ENCODE results near the gene PPIG.
"Not testable (repeated sequence)": the region's sequence is repeated elsewhere in the genome, so short reads cannot be mapped to it uniquely, and the experiment has no call there.

PPIG gene

DNA sequence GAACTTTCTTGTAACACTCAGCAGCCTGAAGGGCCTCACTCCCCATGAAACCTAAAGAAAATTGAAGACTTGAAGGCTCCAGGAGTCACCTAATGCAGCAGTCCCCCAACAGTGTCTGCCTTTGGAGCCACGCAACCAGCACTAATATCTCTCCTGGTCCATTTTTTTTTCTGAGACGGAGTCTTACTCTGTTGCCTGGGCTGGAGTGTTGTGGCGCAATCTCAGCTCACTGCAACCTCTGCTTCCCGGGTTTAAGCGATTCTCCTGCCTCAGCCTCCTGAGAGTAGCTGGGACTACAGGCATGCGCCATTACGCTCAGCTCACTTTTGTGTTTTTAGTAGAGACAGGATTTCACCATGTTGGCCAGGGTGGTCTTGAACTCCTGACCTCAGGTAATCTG lies 12.4 kb downstream of the PPIG start:
- not testable (repeated sequence) for DNase-seq

- DNase-seq, result no peak
Observed at GRCh38 chr2:169598982-169599381, 14.8 kb downstream of the PPIG start.

GRCh38 chr2:169599568-169599967 lies 15.4 kb downstream of the PPIG start:
- DNase-seq, result no peak

DNA sequence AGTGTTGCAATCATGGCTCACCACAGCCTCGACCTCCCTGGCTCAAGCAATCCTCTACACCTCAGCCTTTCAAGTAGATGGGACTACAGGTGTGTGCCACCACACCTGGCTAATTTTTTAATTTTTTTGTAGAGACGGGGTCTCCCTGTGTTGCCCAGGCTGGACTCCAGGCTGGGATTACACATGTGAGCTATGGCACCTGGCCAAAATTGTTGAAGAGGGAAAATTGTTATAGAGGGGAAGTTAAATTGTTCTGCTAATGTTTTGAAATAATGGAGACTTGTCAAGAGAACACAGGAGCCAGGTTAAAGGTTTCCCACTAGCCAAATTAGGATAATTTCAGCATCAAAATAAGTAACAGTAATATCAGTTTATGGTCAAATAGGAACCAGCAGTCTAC lies 25.1 kb downstream of the PPIG start:
- no peak for DNase-seq

- DNase-seq, result no peak
Observed at GRCh38 chr2:169613876-169614275, 29.7 kb downstream of the PPIG start.

GRCh38 chr2:169615982-169616381 lies 31.8 kb downstream of the PPIG start:
- DNase-seq, result not testable (repeated sequence)

DNA sequence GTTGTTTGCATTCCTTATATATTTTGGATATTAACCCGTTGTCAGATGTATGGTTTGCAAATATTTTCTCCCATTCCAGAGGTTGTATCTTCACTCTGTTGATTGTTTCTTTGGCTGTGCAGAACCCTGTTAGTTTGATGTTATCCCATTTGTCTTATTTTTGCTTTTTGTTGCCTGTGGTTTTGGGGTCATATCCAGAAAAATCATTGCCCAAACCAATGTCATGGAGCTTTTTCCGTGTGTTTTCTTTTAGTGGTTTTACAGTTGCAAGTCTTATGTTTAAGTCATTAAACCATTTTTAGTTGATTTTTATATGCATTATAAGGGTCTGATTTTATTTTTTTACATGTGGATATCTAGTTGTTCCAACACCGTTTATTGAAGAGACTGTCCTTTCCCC lies 35.8 kb downstream of the PPIG start:
- no peak for DNase-seq

- no peak for DNase-seq
Observed at GRCh38 chr2:169620509-169620908, 36.4 kb downstream of the PPIG start.

DNA sequence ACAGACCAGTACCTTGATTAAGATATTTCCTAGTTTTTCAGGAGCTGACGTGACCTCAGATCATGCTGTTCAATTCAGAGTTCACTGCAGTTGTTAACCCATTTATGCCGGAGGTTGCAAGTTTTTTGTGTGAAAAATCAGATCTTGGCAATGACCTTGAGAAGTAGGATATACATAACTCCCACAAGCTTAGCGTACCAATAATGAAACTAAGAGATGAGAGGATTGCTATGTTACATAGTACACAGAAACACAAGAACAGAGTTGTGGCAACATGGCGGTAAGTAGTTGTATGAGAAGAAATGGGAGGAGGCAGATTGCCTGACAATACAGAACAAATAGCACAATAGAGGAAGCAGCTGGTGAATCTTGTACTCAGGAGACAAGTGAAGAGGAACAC lies 39.1 kb downstream of the PPIG start:
- no peak for DNase-seq

DNA sequence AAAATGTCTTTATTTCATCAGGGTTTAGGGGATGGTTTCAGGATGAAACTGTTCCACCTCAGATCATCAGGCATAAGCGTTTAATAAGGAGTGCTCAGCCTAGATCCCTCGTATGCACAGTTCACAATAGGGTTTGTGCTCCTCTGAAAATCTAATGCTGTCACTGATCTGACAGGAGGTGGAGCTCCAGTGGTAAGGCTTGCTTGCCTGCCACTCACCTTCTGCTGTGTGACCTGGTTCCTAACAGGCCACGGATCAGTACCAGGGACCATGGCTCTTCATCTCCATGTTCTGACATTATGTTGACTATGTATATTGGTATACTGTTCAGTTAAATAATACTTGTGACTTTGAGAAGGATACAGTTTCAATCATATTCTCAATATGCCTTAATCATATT lies 41.6 kb downstream of the PPIG start:
- DNase-seq, result no peak

GRCh38 chr2:169636440-169637097 lies 52.4 kb downstream of the PPIG start:
- DNase-seq, result no peak

DNA sequence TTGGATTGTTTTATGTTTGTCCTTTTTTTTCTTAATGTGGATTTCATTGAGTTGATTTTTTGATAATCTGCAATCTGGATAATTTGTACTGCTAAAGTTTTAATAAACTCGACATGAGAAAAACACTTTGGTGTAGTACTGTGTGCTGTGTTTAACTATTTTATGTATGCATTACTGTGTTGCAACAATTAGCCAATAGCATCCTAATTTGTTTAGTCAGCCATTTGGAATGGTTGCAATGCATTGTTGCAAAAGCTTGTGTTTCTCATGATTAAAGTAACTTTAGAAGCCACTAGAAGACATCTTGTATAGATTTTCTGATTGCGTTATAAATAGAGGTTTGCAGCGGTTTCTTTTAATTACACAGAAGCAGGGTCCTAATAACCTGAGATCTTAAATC lies 53.5 kb downstream of the PPIG start:
- no peak for DNase-seq

- DNase-seq, result no peak
Observed at GRCh38 chr2:169640104-169640503, 56.0 kb downstream of the PPIG start.

- no peak for DNase-seq
Observed at GRCh38 chr2:169641464-169641863, 57.3 kb downstream of the PPIG start.

GRCh38 chr2:169644173-169644572 lies 60.0 kb downstream of the PPIG start:
- no peak for DNase-seq

DNA sequence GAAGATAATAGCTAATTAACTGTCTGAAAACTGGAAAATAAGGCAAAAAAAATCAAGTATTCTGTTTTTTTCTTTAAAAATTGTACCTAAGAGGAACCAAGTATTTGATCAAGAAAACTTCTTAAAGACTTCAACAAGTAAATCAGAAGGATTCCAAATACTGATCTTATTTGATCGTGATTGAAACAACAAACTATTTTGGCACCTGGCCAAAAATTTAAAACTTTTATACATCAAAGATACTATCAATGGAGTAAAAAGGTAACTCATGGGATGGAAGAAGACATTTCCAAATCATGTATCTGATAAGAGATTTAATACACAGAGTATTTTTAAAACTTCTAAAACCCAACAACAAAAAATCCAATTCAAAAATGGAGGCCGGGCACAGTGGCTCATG lies 63.3 kb downstream of the PPIG start:
- DNase-seq, result no peak

DNA sequence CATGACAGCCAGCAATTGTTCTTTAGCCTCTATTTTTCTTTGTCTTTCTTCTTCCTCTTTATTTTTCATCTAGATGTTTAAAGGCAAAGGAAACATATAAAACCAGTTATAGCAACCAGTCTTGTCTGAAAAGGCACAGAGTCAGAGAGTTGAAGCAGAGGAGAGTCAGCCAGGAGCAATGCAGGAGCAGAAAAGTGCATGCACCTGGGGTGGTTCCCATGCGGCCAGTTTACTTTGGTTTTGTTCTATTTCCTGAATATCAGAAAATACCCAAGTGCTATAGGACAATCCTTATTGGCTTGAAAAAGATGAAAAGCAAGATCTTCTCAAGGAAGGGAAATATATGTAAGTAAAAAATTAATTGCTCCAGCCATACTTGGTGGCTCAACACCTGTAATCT lies 65.1 kb downstream of the PPIG start:
- DNase-seq, result no peak

GRCh38 chr2:169653636-169654035 lies 69.5 kb downstream of the PPIG start:
- no peak for DNase-seq

- no peak for DNase-seq
Observed at GRCh38 chr2:169656164-169656563, 72.0 kb downstream of the PPIG start.

GRCh38 chr2:169658877-169659276 lies 74.7 kb downstream of the PPIG start:
- DNase-seq, result no peak

DNA sequence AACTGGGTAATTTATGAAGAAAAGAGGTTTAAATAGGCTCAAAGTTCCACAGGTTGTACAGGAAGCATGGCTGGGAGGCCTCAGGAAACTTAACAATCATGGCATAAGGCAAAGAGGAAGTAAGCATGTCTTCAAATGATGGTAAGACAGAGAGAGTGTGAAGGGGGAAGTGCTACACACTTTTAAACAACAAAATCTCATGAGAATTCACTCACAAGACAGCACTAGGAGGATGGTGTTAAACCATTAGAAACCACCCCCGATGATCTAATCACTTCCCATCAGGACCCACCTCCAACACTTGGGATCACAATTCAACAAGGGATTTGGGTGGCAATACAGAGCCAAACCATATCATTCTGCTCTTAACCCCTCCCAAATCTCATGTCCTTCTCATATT lies 75.2 kb downstream of the PPIG start:
- DNase-seq, result no peak

DNA sequence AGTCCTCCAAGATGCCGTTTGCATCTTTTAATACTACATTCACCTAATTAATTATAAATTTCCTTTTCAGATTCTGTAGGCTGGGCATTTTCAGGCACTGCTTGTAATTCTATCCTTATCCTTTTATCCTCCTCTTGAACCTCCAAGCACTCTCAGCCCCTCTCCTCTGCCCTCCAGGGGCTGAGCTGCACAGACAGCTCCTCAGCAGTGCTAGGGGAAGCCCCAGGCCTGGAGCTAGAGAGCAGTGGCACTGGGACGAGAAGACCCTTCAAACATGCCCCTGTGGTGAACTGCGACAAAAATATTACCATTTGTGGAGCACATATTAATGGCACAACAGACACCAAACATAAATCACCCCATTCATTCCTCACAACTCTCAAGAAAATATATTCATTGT lies 77.1 kb downstream of the PPIG start:
- DNase-seq, result no peak

DNA sequence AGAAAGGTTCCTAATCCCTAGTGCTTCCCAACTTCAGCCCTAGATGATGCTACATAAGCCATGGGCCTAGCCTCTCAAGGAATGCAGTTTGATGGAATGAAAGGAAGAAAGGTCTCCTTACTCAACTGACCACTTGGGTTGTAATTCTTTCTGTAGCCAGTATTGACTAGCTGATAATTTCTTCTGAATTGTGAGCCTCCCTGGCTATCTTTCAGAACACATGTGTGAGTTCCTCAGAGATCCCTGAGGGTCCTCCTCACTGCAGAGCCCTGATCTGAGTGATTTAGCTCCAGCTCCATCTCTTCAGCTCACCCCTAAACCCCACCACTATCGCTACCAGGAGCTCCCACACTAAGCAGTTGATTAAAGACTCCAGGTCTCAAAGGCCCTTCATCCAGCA lies 78.6 kb downstream of the PPIG start:
- no peak for DNase-seq

DNA sequence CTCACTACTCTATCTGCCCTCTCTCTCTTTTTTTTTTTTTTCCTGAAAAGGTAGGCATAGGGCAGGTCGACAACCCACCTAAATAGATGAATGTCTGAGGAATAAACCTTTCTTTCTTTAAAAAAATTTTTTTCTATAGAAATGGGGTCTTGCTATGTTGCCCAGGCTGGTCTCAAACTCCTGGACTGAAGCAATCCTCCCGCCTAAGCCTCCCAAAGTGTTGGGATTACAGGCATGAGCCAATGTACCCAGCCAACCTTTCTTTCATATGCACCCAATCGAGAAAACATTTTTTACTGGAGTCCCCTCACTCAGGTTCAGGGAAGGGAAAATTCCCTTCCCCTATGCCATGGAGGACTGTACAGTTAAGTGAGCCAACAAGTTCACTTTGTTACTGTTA lies 79.1 kb downstream of the PPIG start:
- no peak for DNase-seq

GRCh38 chr2:169664600-169664977 lies 80.4 kb downstream of the PPIG start:
- DNase-seq, result no peak

Data from CD4-positive, alpha-beta T cell treated with Interleukin-4 for 1 hour (primary cell).